Glomerular visceral epithelial cell (primary cell): ENCODE measurements around the gene VANGL1.

Experiments
- DNase-seq: peaks from one replicate; pipeline ENCODE4 v3.0.0-alpha.2; 2016; ENCODE audit errors: extremely low spot score

VANGL1 gene

GRCh38 chr1:115668579-115668978 lies 26.8 kb downstream of the VANGL1 start:
- DNase-seq, result peak; percentile 23

GRCh38 chr1:115669002-115669673 lies 27.4 kb downstream of the VANGL1 start:
- DNase-seq, result peak; percentile 58

- DNase-seq, result no peak
These were observed 28.1 kb downstream of the VANGL1 start for GRCh38 chr1:115669886-115670285.

- peak; percentile 41 for DNase-seq
These were observed 28.9 kb downstream of the VANGL1 start for GRCh38 chr1:115670476-115671175.

GRCh38 chr1:115671176-115671934 lies 29.6 kb downstream of the VANGL1 start:
- no peak for DNase-seq

DNA sequence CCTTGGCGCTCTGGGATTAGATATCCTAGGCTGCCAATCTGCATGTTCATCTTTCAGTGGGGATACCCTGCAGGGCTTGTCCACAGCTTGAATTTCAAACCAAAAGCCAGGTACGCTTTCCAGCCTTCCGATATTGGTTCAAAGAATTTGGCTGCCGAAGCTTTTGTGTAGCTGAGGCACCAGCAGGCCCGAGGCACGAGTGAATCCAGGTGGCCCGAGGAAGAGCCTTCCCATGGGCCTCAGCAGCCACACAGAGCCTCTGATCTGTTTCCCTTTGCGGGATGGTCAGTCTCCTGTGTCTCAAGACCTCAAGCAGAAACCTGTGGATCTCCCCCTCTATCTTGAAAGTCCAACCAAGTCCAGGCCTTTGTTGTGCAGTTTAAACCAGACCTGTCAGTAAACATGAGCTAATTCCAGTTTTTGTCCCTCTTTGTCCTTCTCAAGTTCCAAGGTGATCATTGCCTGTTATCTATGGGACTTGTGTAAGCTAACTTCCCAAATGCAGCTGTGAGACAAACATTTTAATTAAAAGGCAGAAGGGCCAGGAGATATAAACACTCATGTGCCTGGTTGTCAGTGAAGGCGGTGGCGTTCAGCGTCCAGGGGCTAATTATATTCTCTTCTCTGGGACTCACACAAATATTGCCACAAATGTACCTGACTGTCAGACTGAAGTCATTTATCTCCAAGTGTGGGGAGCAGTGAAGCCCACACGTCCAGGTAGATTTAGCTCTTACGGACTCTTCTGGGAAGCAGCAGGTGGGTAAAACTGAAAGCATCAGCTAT lies 30.6 kb downstream of the VANGL1 start:
- DNase-seq, result no peak

DNA sequence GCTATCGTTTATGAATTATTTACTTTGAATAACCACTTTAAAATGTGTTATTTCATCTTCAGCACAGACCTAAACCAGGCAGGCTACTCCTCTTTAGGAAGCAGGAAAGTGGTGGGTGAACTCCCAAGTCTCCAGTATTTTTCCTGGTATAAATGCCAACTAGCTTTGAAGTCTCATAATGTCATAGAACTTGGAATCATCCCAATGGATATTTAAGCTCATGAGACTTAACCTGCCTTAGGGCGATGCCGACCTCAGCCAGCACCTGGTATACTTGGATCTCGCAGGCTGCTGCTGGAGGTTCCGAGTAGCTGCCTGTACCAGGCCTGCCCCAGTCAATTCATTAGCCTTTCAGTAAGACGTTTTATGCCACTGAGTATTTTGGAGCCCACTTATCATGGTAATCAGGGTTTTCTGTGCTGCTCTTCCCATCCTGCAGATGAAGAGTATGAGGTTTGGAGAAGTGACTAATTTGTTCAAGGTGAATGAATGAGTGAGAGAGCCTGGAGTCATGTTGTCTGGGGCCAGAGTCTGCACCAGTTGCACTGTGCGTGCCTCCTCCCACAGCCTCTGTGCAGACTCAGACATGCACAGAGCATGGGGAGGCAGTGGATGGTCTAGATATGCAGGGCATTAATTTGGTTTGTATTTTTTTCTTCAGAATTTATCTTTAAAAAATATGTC lies 34.9 kb downstream of the VANGL1 start:
- peak; percentile 2 for DNase-seq

GRCh38 chr1:115677182-115677555 lies 35.4 kb downstream of the VANGL1 start:
- peak; percentile 85 for DNase-seq

DNA sequence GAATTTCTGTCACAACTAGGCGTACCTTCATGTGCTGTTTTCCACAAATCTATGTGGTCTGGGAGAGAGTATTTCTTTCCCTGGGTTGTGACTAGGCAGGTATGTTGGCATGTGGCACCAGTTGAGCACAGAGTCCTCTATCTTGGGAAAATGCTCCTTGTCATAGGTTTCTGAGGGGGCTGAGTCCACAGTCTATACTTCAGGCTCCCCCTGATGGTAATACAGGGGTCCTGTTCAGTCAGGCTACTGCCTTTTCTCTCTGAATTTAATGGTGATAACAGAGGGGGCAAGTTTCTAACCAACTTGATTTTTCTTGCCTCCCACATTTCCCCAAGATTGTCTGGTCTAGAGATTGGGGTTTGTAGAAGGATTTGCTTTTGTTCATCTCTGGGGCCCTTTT lies 35.8 kb downstream of the VANGL1 start:
- no peak for DNase-seq

DNA sequence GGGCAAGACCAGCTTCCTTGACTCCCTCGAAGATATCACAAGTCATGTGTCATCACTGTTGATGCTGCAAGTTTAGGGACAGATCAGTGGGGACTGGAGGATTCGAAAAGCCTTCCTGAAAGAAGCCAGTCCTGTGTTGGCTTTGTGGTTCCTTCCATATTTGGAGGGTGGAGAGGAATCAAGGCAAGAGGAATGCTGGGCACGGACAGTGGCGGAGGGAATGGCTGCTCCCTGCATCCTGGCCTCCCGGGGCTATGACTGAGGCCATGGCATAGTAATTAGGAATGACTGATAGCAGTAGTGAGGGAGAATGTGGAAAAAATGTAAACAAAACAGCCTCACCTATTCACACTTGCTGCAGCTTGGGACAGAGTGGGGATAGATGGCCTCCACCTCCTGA lies 36.4 kb downstream of the VANGL1 start:
- no peak for DNase-seq

GRCh38 chr1:115679141-115679611 lies 37.4 kb downstream of the VANGL1 start:
- DNase-seq, result peak; percentile 59

- DNase-seq, result no peak
These were observed 39.0 kb downstream of the VANGL1 start for GRCh38 chr1:115680730-115681111.

GRCh38 chr1:115682792-115683191 lies 41.0 kb downstream of the VANGL1 start:
- DNase-seq, result no peak

GRCh38 chr1:115685029-115685705 lies 43.4 kb downstream of the VANGL1 start:
- no peak for DNase-seq

- DNase-seq, result no peak
These were observed 46.0 kb downstream of the VANGL1 start for GRCh38 chr1:115687744-115688143.

- no peak for DNase-seq
These were observed 49.2 kb downstream of the VANGL1 start for GRCh38 chr1:115690972-115691371.

DNA sequence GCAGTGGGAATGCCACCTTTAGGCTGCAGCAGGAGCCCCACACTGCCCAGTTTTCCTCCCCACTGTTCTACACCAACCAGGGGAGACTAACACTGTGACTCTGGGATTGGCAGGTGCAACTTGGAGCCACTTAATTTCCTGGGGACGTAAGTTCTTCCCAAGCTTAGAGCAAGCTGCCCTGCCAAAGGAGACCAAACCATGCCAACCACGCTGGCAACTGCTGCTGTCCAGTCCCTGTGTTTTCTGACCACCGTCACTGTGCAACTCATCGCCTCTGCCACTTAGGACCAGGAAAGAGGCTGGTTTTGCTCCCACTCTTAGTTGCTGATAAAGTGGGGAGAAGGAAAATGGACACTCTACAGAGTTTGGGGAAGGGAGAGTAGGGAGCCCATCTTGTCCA lies 50.5 kb downstream of the VANGL1 start:
- DNase-seq, result no peak

DNA sequence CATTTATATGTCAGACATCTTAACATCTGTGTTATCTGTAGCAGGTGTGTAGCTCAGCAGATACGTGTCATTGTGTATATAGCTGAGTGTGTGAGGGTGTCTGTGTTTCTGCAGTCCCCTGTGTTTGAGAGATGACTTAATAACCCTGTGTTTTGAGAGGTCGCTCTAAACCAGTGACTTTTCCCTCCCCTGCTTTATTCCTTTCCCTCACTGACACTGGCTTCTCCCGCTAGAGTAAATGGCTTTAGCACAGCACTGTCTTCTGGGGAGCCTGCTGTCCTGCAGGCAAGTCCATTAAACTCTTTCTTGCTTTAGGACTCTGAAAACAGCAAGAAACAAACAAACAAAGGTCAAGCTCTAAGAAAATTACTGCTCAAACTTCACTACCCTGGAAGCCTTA lies 53.0 kb downstream of the VANGL1 start:
- no peak for DNase-seq

GRCh38 chr1:115697619-115698018 lies 55.8 kb downstream of the VANGL1 start:
- no peak for DNase-seq

- no peak for DNase-seq
These were observed 59.3 kb downstream of the VANGL1 start for GRCh38 chr1:115701090-115701489.

DNA sequence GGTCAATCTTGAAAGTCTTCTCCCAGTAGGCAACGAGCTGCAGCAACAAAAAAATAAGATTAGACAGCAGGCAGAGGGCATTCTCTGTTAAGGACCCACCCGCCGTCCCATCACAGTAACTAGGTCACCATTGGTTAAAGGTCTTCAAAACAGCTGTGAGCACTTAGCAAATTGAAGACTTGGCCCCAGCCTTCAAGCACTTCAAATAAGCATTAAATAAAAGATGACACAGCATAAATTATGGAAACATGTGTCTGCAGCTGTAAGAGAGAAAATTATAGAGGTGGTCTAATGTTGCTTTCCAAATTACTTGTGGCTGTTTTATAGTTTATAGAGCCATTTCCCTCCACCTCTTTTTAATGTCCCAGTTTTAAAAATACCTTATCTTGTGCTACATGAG lies 61.2 kb downstream of the VANGL1 start:
- no peak for DNase-seq
